BJ (cell line): Measurements from ENCODE around the gene RNF4. TPM values are rescaled to one million over a fixed set of nuclear protein-coding genes. Genes with fewer than 3 reads are reported as not detected.

ENCODE experiments used
- CTCF ChIA-PET: fragments of 350-600 bp; formaldehyde crosslinking; extraction: SDS; loops from one replicate; lab custom pipeline; 2021; ENCODE audit warnings: antibody characterized with exemption, inconsistent platforms; lab: Yijun Ruan, JAX
- POLR2A ChIA-PET: fragments of 300-600 bp; sonication (Branson Sonifier 250); formaldehyde crosslinking; extraction: SDS; loops from one replicate; lab custom pipeline; 2021; ENCODE audit warnings: antibody characterized with exemption; lab: Charles Lee
- DNase-seq: peaks from one replicate; pipeline ENCODE4 v3.0.0-alpha.2; 2011; ENCODE audit warnings: low read depth
- H3K27me3 ChIP-seq: 2 replicates; pipeline ENCODE4 v1.6.0; 2011; ENCODE audit warnings: low read length; ENCODE audit not compliant: control insufficient read depth, insufficient read depth
- H3K36me3 ChIP-seq: 2 replicates; pipeline ENCODE4 v1.5.1; 2011; ENCODE audit warnings: low read length; ENCODE audit not compliant: control insufficient read depth, insufficient read depth
- H3K4me3 ChIP-seq: 2 replicates; pipeline ENCODE4 v1.5.1; 2011; ENCODE audit warnings: low read depth, mild to moderate bottlenecking, control low read depth, low read length
- polyA plus RNA-seq: library from polyadenylated mRNA; depleted of rRNA; stranded (reverse); fragments of >200 nt; gene quantifications from 2 replicates; pipeline ENCODE4 v1.2.3, GENCODE V29; 2011
- TF ChIP-seq, protein P1 (sequence below): IDR thresholded peaks from 2 replicates; pipeline ENCODE4 v1.5.1; 2011; ENCODE audit warnings: low read depth, mild to moderate bottlenecking, control low read depth, inconsistent platforms, low read length, moderate library complexity; ENCODE audit not compliant: insufficient read depth

Gene RNF4
- polyA plus RNA-seq, 1 experiment, result 107 TPM

DNA sequence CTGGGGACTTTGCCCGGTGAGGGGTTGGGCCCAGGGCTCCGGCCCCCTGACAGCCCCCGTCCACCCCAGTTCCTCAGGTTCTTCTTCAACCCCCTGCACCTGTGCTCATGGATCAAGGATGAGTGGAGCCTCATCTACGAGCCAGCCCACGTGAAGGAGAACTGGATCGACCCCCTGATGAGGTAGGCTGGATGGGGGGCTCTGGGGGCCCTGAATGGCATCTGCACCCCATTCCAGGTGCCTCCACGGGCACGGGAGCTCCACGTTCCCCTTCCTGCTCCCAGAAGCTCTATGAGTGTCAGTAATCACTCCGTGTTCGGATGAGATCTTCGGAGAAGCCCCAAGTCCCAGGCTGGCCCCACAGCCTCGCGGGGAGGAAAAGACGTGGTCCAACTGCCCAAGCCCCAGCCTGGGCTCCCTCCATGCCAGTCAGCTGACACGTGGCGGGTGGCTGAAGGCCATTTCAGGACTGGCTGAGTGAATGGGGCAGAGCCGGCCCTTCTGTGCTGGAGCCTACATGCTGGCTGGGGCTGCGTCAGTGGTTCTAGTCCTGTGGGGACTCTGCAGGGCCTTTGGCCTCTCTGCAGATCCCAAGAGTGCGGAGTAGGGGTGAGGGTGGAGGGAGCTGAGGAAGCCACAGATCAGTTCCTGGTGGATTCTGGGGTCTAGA, 25.7 kb upstream of the RNF4 start:
- ChIA-PET CTCF (interaction anchor here (0.8 to 5.2 kb wide), 3 partner anchors 138 to 223 kb away, joined by 3 to 42 read pairs (median 3); no protein-coding TSS in a partner anchor), POLR2A (no interaction called here)
- H3K4me3 ChIP-seq, result no peak overlapping the region
- TF ChIP-seq, protein P1, sequence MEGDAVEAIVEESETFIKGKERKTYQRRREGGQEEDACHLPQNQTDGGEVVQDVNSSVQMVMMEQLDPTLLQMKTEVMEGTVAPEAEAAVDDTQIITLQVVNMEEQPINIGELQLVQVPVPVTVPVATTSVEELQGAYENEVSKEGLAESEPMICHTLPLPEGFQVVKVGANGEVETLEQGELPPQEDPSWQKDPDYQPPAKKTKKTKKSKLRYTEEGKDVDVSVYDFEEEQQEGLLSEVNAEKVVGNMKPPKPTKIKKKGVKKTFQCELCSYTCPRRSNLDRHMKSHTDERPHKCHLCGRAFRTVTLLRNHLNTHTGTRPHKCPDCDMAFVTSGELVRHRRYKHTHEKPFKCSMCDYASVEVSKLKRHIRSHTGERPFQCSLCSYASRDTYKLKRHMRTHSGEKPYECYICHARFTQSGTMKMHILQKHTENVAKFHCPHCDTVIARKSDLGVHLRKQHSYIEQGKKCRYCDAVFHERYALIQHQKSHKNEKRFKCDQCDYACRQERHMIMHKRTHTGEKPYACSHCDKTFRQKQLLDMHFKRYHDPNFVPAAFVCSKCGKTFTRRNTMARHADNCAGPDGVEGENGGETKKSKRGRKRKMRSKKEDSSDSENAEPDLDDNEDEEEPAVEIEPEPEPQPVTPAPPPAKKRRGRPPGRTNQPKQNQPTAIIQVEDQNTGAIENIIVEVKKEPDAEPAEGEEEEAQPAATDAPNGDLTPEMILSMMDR, result no peak
- DNase-seq, result no peak
- H3K27me3 ChIP-seq, result no peaks in the 10 kb centered on the region; the same call in none of the 2 replicates
- no peaks in the 10 kb centered on the region for H3K36me3 ChIP-seq

DNA sequence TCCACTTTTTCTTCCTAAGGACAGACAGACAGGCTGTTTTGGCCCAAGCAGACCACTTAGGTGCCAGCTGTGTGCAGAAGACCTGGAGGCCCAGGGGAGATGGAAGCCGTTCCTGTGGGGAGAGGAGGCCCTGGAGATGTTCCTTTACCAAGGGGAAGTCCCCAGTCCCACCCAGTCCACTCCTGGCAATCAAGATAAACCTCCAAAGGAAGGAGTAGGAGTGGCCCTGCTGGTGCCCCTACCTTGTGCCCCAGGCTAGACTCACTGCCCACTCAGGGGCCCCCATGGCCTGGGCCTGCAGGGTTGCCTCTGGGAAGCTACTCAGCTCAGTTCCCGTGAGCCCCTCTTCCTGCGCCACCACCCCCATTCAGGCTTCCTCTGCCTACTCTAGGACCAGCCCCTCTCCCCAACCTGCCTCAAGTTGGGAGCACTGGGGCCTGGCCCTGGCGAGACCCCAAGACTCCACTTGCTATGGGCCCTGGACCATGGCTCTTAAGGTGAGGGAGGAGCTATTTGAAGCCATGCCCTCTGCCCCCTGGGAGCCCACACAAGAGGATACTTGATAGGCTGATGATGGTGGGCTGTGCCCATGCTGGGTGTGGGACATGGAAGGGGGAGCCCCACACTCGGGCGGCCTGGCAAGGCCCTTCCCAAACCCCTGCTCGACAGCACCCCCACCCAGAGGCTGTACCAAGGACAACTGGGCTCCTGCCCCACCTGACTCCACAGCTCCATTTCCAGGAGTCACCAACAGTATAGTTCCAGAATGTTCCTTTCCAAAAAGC, 24.8 kb upstream of the RNF4 start:
- POLR2A ChIA-PET, result no interaction called here
- no peak for DNase-seq
- CTCF ChIA-PET, result interaction anchor here (1.0 to 5.2 kb wide), 2 partner anchors 224 to 227 kb away, joined by 3 to 42 read pairs; no protein-coding TSS in a partner anchor

DNA sequence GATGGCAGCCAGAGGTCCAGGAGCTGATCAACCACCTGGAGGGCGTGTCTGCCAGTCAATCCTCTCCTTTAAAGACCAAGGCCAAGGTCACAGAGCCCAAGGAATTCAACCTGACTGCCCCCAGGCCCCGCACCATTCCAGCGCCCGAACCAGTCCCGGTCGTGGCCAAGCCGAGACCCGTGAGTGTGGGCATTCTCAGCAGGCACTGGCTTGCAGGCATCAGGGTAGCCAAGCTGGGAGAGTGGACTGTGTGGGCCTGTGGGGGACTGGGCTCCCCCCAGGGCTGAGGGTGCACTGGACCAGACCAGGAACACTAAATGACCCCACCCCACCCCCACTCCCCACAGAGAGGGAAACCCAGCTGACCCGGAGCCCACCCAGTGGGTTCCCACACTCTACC, 23.8 kb upstream of the RNF4 start:
- Histone ChIP-seq H3K27me3 (no peaks in the 10 kb centered on the region; the same call in none of the 2 replicates), H3K4me3 (no peak overlapping the region), H3K36me3 (no peaks in the 10 kb centered on the region)
- CTCF ChIA-PET, result interaction anchor here (1.0 to 5.2 kb wide), 2 partner anchors 225 to 228 kb away, joined by 3 to 42 read pairs; no protein-coding TSS in a partner anchor
- TF ChIP-seq, protein P1, result no peak
- POLR2A ChIA-PET, result no interaction called here
- no peak for DNase-seq

More for the DNA sequence above, 24.8 kb upstream of the RNF4 start:
- H3K4me3 ChIP-seq, result no peak overlapping the region
- TF ChIP-seq, protein P1, result no peak
- H3K27me3 ChIP-seq, result no peaks in the 10 kb centered on the region; the same call in none of the 2 replicates
- no peaks in the 10 kb centered on the region for H3K36me3 ChIP-seq

DNA sequence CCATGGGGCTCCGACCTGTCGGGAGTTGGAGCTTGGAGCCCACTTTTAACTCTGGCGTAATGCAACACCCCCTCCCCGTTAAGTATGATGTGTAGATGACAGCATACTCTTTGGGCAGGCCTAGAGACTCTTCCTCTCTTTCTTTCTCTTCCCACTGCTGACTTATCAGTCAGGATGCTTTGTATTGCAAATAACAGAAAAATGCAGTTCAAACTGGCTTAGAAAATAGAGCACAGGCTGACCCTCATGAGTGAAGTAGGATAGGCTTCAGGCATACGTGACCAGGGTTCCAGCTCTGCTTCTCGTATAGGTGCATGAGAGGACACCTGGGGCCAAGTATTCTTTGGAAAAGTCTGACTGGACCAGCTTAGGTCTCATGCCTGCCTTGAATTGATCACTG, 23.3 kb upstream of the RNF4 start:
- ChIA-PET CTCF (interaction anchor here (1.0 to 5.2 kb wide), 2 partner anchors 225 to 228 kb away, joined by 3 to 42 read pairs; no protein-coding TSS in a partner anchor), POLR2A (no interaction called here)
- TF ChIP-seq, protein P1, result no peak
- DNase-seq, result no peak
- H3K4me3 ChIP-seq, result no peak overlapping the region
- no peaks in the 10 kb centered on the region for H3K36me3 ChIP-seq
- H3K27me3 ChIP-seq, result no peaks in the 10 kb centered on the region; the same call in none of the 2 replicates
